Activated effector memory CD4-positive, alpha-beta T cell treated with anti-CD3 and anti-CD28 coated beads, Interleukin-2, amount 50 U/mL, for 16 hours (primary cell): Measurements from ENCODE around the gene TBCCD1.

Source experiments
- DNase-seq: peaks from one replicate; pipeline ENCODE4 v3.0.0-alpha.2; 2020

Gene TBCCD1

GRCh38 chr3:186567072-186567921 lies at the start of gene TBCCD1:
TBCCD1 (minus strand) TSS chr3:186567339; CDS start chr3:186564329, 3,010 bp downstream.
- peak; percentile 98 for DNase-seq

- DNase-seq = no peak
These were observed 49.1 kb upstream of the TBCCD1 start for GRCh38 chr3:186616299-186616617.

- DNase-seq = peak; percentile 89
These were observed 47.7 kb upstream of the TBCCD1 start for GRCh38 chr3:186614597-186615483.

- no peak for DNase-seq
These were observed 47.1 kb upstream of the TBCCD1 start for GRCh38 chr3:186614266-186614596.

GRCh38 chr3:186613637-186614265 lies 46.6 kb upstream of the TBCCD1 start:
- no peak for DNase-seq

- DNase-seq = no peak
These were observed 45.8 kb upstream of the TBCCD1 start, which contains the start of gene AHSG for GRCh38 chr3:186612721-186613636. AHSG (plus strand) TSS chr3:186613060; CDS start chr3:186613142, 82 bp downstream.

- no peak for DNase-seq
These were observed 44.9 kb upstream of the TBCCD1 start for GRCh38 chr3:186612065-186612464.

GRCh38 chr3:186609247-186609868 lies 42.2 kb upstream of the TBCCD1 start:
- no peak for DNase-seq

- DNase-seq = no peak
These were observed 41.6 kb upstream of the TBCCD1 start for GRCh38 chr3:186608624-186609215.

GRCh38 chr3:186605561-186606545 lies 38.7 kb upstream of the TBCCD1 start:
- no peak for DNase-seq

- DNase-seq = no peak
These were observed 37.9 kb upstream of the TBCCD1 start for GRCh38 chr3:186605078-186605477.

- DNase-seq = no peak
These were observed 36.0 kb upstream of the TBCCD1 start for GRCh38 chr3:186603159-186603558.

- no peak for DNase-seq
These were observed 33.8 kb upstream of the TBCCD1 start for GRCh38 chr3:186600896-186601295.

- no peak for DNase-seq
These were observed 32.6 kb upstream of the TBCCD1 start for GRCh38 chr3:186599785-186600166.

GRCh38 chr3:186599142-186599784 lies 32.1 kb upstream of the TBCCD1 start:
- no peak for DNase-seq

GRCh38 chr3:186598794-186599141 lies 31.6 kb upstream of the TBCCD1 start:
- DNase-seq = no peak

- DNase-seq = no peak
These were observed 31.1 kb upstream of the TBCCD1 start for GRCh38 chr3:186598108-186598784.

- no peak for DNase-seq
These were observed 29.6 kb upstream of the TBCCD1 start for GRCh38 chr3:186596568-186597287.
